A549 (cell line): ENCODE data around the gene EPS15.

Experiments used
- CHD4 ChIP-seq: fragments of 200-600 bp; sonication (generic); IDR thresholded peaks from 2 replicates; pipeline ENCODE4 v1.6.1; 2016; ENCODE audit warnings: antibody characterized with exemption, mild to moderate bottlenecking, borderline replicate concordance
- CTCF ChIP-seq: fragments of >200 bp; sonication (Bioruptor Twin); formaldehyde crosslinking; IDR thresholded peaks from 3 replicates; pipeline ENCODE4 v1.5.1; 2016
- ESRRA ChIP-seq: fragments of 150-350 bp; IDR thresholded peaks from 2 replicates; pipeline ENCODE4 v1.6.1; 2014; ENCODE audit warnings: mild to moderate bottlenecking, low read length, borderline replicate concordance
- HDAC2 ChIP-seq: fragments of 200-600 bp; sonication (generic); IDR thresholded peaks from 2 replicates; pipeline ENCODE4 v1.6.1; 2016
- HOXA7 ChIP-seq: fragments of 250-450 bp; sonication (Bioruptor Pico); IDR thresholded peaks from 2 replicates; pipeline ENCODE4 v1.5.0; 2020; ENCODE audit warnings: mild to moderate bottlenecking, moderate library complexity
- KDM1A ChIP-seq: fragments of 200-600 bp; sonication (generic); IDR thresholded peaks from 2 replicates; pipeline ENCODE4 v1.6.1; 2016; ENCODE audit warnings: low read depth, mild to moderate bottlenecking
- POLR2A ChIP-seq: IDR thresholded peaks from 2 replicates; pipeline ENCODE4 v1.6.1; 2012; ENCODE audit warnings: mild to moderate bottlenecking, low read length
- RAD21 ChIP-seq, 2 experiments: fragments of >200 bp in 1 of 2; sonication (Bioruptor Twin) in 1 of 2; formaldehyde crosslinking in 1 of 2; IDR thresholded peaks in 1 of 2; conservative IDR thresholded peaks in 1 of 2; 2 replicates in 1 of 2; 3 replicates in 1 of 2; pipeline ENCODE4 v1.6.1; 2012 to 2018; ENCODE audit warnings: inconsistent platforms in 1 of 2

DNA sequence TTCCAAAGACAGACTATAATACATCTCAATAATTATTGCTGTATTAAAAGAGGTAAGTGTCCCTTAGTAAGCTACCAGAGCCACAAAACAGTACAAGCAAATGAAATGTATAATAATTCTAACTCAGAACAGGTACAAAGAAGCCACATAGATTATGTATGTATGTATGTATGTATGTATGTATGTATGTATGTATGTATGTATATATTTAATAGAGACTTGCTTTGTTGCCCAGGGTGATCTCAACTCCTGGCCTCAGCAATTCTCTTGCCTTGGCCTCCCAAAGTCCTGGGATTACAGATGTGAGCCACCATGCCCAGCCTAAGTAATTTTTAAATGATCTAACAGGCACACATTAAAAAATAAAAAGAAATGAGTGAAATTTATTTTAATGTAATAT is 86.9 kb downstream of the EPS15 start:
- TF ChIP-seq RAD21 (conservative IDR thresholded peaks at IDR 0.05 in 1 of 2, IDR thresholded peaks at IDR 0.05 in 1 of 2) (no peak), KDM1A (no peak), HOXA7 (CRISPR knock-in tag) (no peak), HDAC2 (no peak), POLR2A (no peak), ESRRA (no peak), CTCF (no peak), CHD4 (no peak)
